C4-2B (cell line): ENCODE measurements around the gene BRICD5.

Source experiments
- CTCF ChIP-seq: fragments of 450-650 bp; conservative IDR thresholded peaks from 2 replicates; pipeline ENCODE4 v1.5.1; 2017; ENCODE audit warnings: mild to moderate bottlenecking
- ZFX ChIP-seq: fragments of 450-650 bp; IDR thresholded peaks from 2 replicates; pipeline ENCODE4 v1.6.1; 2017

DNA sequence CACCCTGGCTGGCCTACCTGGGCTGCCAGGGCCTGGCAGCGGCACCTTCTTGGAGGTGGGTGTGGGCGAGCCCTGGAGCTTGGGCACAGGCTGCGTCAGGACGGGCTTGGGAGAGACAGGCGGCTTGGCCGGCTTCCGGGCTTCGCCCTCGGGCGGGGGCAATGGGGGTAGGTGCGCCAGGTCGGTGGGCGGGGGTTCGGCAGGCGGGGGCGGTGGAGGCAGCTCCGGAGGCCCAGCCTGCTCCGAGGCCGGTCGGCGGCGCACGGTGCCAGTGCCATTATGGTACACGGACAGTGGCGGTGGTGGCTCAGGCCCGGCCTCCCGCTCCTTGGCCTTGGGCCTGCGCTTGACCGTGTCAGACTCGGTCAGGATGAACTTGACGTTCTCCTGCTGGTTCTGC, 31.1 kb downstream of the BRICD5 start:
- TF ChIP-seq CTCF (no peak), ZFX (no peak)
